ENCODE results near the gene NGF. TPM values are rescaled to one million over a fixed set of nuclear protein-coding genes. Genes with fewer than 3 reads are reported as not detected.
A peak's percentile ranks its signal among the peaks of the same experiment; 100 is the strongest.

Gene NGF
- total RNA-seq, 3 donors from 2014 or later, result 0.29 to 1.6 (median 0.39) TPM

DNA sequence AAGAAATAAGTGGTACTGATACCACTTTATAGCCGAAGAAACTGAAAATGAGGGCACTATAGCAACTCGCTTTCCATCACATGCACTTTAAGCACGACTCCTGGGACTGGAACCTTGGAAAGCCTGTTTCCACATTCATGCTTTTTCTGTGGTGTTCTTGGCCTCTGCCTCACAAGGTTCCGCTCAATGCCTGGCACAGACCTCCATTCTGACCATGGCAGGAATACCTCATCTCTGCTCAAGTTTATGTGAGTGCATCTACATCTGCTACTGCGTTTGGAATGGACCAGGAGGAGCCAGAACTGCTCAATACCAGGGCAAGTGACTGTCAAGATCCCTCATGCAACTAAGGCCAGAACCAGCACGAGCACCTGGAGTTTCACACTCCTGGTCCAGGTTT, 11.6 kb downstream of the NGF start:
- no peak for TF ChIP-seq CTCF (IDR thresholded peaks at IDR 0.05)
- DNase-seq (no peak), ATAC-seq (no peak)
- peaks cover 22% of the 10 kb centered on the region for H3K4me1 ChIP-seq (ENCODE audit: low read depth)
- no peaks in the 10 kb centered on the region for H3K36me3 ChIP-seq (ENCODE audit: low read depth)
- H3K4me3 ChIP-seq, result no peak overlapping the region
- intact Hi-C loops (cut with DNase I, micrococcal nuclease), result no loop called here
- H3K9me3 ChIP-seq, result no peaks in the 10 kb centered on the region

GRCh38 chr1:115325874-115326273, 12.2 kb downstream of the NGF start:
- intact Hi-C loops (cut with DNase I, micrococcal nuclease), result no loop called here
- TF ChIP-seq CTCF (IDR thresholded peaks at IDR 0.05), result no peak
- H3K9me3 ChIP-seq, result no peaks in the 10 kb centered on the region

DNA sequence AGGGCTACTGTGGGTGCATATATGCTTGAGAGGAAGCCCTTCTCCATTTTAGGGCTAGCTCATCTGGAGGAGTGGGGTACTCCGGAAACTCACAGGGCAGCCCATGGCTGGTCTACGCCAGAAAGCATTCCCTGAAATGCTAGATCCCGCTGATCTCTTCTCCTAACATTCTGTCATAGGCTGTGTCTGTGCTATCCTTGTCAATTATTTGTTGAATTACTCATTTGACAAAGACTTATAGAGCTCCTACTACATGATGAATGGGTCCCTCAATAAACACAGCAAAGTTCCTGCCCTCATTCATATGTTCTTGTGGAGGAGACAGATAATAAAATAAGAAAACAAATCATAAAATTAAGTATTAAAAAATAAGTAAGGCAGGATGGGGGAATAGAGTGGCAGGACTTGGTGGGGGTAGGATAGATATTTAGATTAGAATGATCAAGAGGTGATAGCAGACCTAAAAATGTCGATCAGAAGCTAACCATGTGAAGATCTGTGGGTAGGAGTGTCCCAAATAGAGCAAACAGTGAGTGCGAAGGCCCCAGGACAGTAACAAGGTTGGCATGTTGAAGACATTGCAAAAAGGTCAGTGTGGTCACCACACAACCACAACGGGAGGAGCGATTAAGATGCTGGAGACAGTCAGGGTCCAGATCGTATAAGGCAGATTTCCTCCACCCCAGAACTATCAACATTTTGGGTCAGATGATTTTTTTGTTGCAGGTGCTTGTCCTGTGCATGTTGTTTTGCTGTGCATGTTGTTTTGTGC, 13.2 kb downstream of the NGF start:
- ATAC-seq, result no peak
- intact Hi-C loops (cut with DNase I, micrococcal nuclease), result no loop called here
- no peaks in the 10 kb centered on the region for H3K9me3 ChIP-seq
- no peak for TF ChIP-seq CTCF (IDR thresholded peaks at IDR 0.05)
- peaks cover 22% of the 10 kb centered on the region for H3K4me1 ChIP-seq (ENCODE audit: low read depth)
- DNase-seq, result no peak
- no peak overlapping the region for H3K4me3 ChIP-seq
- no peaks in the 10 kb centered on the region for H3K36me3 ChIP-seq (ENCODE audit: low read depth)

More at GRCh38 chr1:115325874-115326273, 12.2 kb downstream of the NGF start:
- DNase-seq (no peak), ATAC-seq (no peak)
- H3K4me3 ChIP-seq, result no peak overlapping the region
- peaks cover 22% of the 10 kb centered on the region for H3K4me1 ChIP-seq (ENCODE audit: low read depth)
- H3K36me3 ChIP-seq (ENCODE audit: low read depth), result no peaks in the 10 kb centered on the region

DNA sequence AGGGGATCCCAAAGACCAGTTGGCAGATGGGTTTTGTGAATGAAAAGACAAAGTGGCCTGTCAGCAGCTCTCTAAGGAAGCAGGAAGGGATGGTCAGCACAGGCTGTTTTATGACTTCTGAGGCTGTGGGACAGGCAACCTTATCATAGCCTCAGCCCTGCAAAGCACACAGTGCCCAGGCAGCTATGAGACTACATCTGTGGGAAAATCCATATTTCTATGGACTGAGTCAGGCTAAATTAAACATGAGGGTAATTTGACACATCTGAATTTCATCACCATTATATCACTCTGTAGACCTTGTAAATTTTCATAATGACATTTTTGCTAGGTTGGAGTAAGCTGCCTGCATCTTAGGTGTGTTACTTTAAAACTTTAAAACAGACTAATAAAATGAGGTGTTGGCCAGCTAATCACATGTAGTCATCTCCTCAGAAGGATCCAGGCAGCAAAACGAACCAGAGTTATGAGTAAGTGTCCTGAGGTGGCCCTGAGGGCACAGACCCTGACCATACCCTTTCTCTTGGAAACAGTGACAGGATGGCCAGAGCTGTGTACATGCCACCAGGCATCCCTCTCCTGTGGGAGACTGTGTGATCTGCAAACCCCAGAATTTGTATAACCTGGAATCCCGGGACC, 14.6 kb downstream of the NGF start:
- no peaks in the 10 kb centered on the region for H3K36me3 ChIP-seq (ENCODE audit: low read depth)
- DNase-seq (peak in 1 of 3 donors; percentile 37), ATAC-seq (peak; percentile 95)
- no peak overlapping the region for H3K4me3 ChIP-seq
- peaks cover 22% of the 10 kb centered on the region for H3K4me1 ChIP-seq (ENCODE audit: low read depth)
- no peaks in the 10 kb centered on the region for H3K9me3 ChIP-seq
- intact Hi-C loops (cut with DNase I, micrococcal nuclease), result no loop called here
- no peak for TF ChIP-seq CTCF (IDR thresholded peaks at IDR 0.05)

- intact Hi-C loops (cut with DNase I, micrococcal nuclease), result no loop called here
- no peak overlapping the region for H3K4me3 ChIP-seq
- no peaks in the 10 kb centered on the region for H3K9me3 ChIP-seq
- DNase-seq (no peak), ATAC-seq (no peak)
- peaks cover 22% of the 10 kb centered on the region for H3K4me1 ChIP-seq (ENCODE audit: low read depth)
- no peak for TF ChIP-seq CTCF (IDR thresholded peaks at IDR 0.05)
- no peaks in the 10 kb centered on the region for H3K36me3 ChIP-seq (ENCODE audit: low read depth)
These were observed 15.4 kb downstream of the NGF start for GRCh38 chr1:115322631-115323030.

Measured in mucosa of descending colon (tissue), 3 donors.